ENCODE data around the gene RTP5.

- no peak for TF ChIP-seq CTCF (IDR thresholded peaks at IDR 0.05)
- no peak for TF ChIP-seq POLR2A (IDR thresholded peaks at IDR 0.05)
These were observed 22.4 kb downstream of the RTP5 start for GRCh38 chr2:241891988-241892298.
